OCI-LY7 (cell line): ENCODE data around the gene TFG. TPM values are rescaled to one million over a fixed set of nuclear protein-coding genes. Genes with fewer than 3 reads are reported as not detected.

Experiments used
- BruUV-seq: library from RNA; stranded (reverse); fragments of 400-500 nt; replicated peaks from 2 replicates; lab custom pipeline; 2021; lab: Mats Ljungman, UMichigan
- CTCF ChIA-PET: fragments of 300-600 bp; sonication (Branson Sonifier 250); formaldehyde crosslinking; loops from one replicate; lab custom pipeline; 2022; ENCODE audit warnings: antibody characterized with exemption; ENCODE audit not compliant: unreplicated experiment; lab: Charles Lee
- POLR2A ChIA-PET: fragments of 300-600 bp; sonication (Branson Sonifier 250); formaldehyde crosslinking; loops from one replicate; lab custom pipeline; 2022; ENCODE audit warnings: antibody characterized with exemption; lab: Charles Lee
- DNase-seq: peaks from one replicate; pipeline ENCODE4 v3.0.0-alpha.2; 2015; ENCODE audit warnings: low spot score
- H2AFZ ChIP-seq: fragments of 200-600 bp; sonication (generic), shearing (Covaris generic); 2 replicates; pipeline ENCODE4 v1.6.1; 2014; ENCODE audit warnings: mild to moderate bottlenecking, antibody characterized with exemption, low read length, moderate library complexity
- H3K27ac ChIP-seq: fragments of 200-600 bp; sonication (generic); 2 replicates; pipeline ENCODE4 v1.5.1; 2014; ENCODE audit warnings: mixed run types, low read depth, mild to moderate bottlenecking, moderate library complexity, low read length, inconsistent platforms; ENCODE audit not compliant: poor library complexity, severe bottlenecking
- H3K36me3 ChIP-seq: fragments of 200-600 bp; sonication (generic); 2 replicates; pipeline ENCODE4 v1.6.1; 2014; ENCODE audit warnings: mild to moderate bottlenecking, antibody characterized with exemption, low read length, moderate library complexity, mixed read lengths; ENCODE audit not compliant: insufficient read depth
- H3K4me1 ChIP-seq: fragments of 200-600 bp; sonication (generic); 2 replicates; pipeline ENCODE4 v1.5.1; 2014; ENCODE audit warnings: mild to moderate bottlenecking, low read length; ENCODE audit not compliant: insufficient read depth, poor library complexity, severe bottlenecking
- H3K4me2 ChIP-seq: fragments of 200-600 bp; sonication (generic); 2 replicates; pipeline ENCODE4 v1.6.1; 2014; ENCODE audit warnings: mild to moderate bottlenecking, low read length
- H3K4me3 ChIP-seq: fragments of 200-600 bp; sonication (generic); 2 replicates; pipeline ENCODE4 v1.5.1; 2014; ENCODE audit warnings: mild to moderate bottlenecking, low read depth, low read length; ENCODE audit not compliant: poor library complexity, severe bottlenecking
- H3K79me2 ChIP-seq: fragments of 200-600 bp; sonication (generic); 2 replicates; pipeline ENCODE4 v1.6.1; 2016; ENCODE audit warnings: low read depth, mild to moderate bottlenecking, low read length, moderate library complexity, mixed read lengths; ENCODE audit not compliant: insufficient read depth
- H3K9me2 ChIP-seq: fragments of 200-600 bp; sonication (generic); 2 replicates; pipeline ENCODE4 v1.6.1; 2016; ENCODE audit warnings: mild to moderate bottlenecking, low read length, mixed read lengths; ENCODE audit not compliant: insufficient read depth
- H3K9me3 ChIP-seq: fragments of 200-600 bp; sonication (generic); 2 replicates; pipeline ENCODE4 v1.6.1; 2014; ENCODE audit warnings: mild to moderate bottlenecking, mixed run types, low read length, mixed read lengths
- H4K20me1 ChIP-seq: fragments of 200-600 bp; sonication (generic); 2 replicates; pipeline ENCODE4 v1.6.1; 2014; ENCODE audit warnings: mild to moderate bottlenecking, antibody characterized with exemption, low read length, moderate library complexity, mixed read lengths; ENCODE audit not compliant: insufficient read depth
- CTCF ChIP-seq: fragments of 200-600 bp; sonication (generic); conservative IDR thresholded peaks from 2 replicates; pipeline ENCODE4 v1.5.1; 2014; ENCODE audit warnings: mild to moderate bottlenecking, antibody characterized with exemption, low read length, moderate library complexity, mixed read lengths
- EZH2phosphoT487 ChIP-seq: fragments of 200-600 bp; sonication (generic); IDR thresholded peaks from 2 replicates; pipeline ENCODE4 v1.6.1; 2018; ENCODE audit warnings: low read depth, borderline replicate concordance, mild to moderate bottlenecking, mixed run types, antibody characterized with exemption, low read length, moderate library complexity, mixed read lengths
- intact Hi-C: fragments of 100-400 bp; cut with micrococcal nuclease; formaldehyde crosslinking; loops from one replicate; pipeline ENCODE4 v1.10.0; 2022; ENCODE audit not compliant: unreplicated experiment
- total RNA-seq, 2 experiments: library from RNA; depleted of rRNA in 1 of 2; stranded (reverse); fragments of >200 nt in 1 of 2; shearing (Covaris generic) in 1 of 2; gene quantifications; 2 replicates each; pipeline ENCODE4 v1.2.3, GENCODE V29; 2014 to 2022

The TFG gene
- total RNA-seq, 2 experiments from 2014 or later, result 29.4 to 61.1 TPM

- intact Hi-C loops, result no loop called here
- ChIA-PET CTCF (no interaction called here), POLR2A (interaction anchor here (0.6 to 3.3 kb wide), 5 partner anchors 8 to 904 kb away, joined by 3 to 12 read pairs (median 6); no protein-coding TSS in a partner anchor)
- Histone ChIP-seq H3K9me3 (no peaks in the 10 kb centered on the region), H3K79me2 (peaks cover 53% of the 10 kb centered on the region), H3K4me2 (no peak overlapping the region), H3K4me1 (no peaks in the 10 kb centered on the region), H3K27ac (no peak overlapping the region), H3K36me3 (peaks cover 100% of the 10 kb centered on the region), H3K4me3 (no peak overlapping the region), H4K20me1 (no peaks in the 10 kb centered on the region), H2AFZ (no peak overlapping the region), H3K9me2 (no peaks in the 10 kb centered on the region)
- no TSS peak for BruUV-seq
- TF ChIP-seq CTCF (no peak), EZH2phosphoT487 (no peak)
- no peak for DNase-seq
Observed at GRCh38 chr3:100719136-100719535, 9.8 kb downstream of the TFG start.

DNA sequence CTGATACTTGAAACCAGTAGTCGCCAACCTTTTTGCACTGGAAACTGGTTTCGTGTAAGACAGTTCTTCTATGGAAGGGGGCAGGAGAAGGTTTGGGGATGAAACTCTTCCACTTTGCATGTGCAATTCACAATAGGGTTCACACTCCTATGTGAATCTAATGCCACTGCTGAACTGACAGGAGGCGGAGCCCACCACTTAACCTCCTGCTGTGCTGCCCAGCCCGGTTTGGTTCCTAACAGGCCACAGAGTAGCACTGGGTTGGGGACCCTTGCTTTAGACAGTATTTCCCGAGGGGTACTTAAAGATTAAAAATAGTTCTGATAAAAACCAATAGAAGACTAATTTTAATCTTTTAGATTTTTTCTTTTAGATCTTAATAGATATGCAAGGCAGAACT, 11.1 kb downstream of the TFG start:
- no peak for TF ChIP-seq CTCF
- TF ChIP-seq EZH2phosphoT487, result no peak
- Histone ChIP-seq H3K4me1 (no peaks in the 10 kb centered on the region), H3K4me2 (no peak overlapping the region), H3K79me2 (peaks cover 45% of the 10 kb centered on the region), H3K27ac (no peak overlapping the region), H3K36me3 (peaks cover 99% of the 10 kb centered on the region), H4K20me1 (no peaks in the 10 kb centered on the region), H3K9me3 (no peaks in the 10 kb centered on the region), H3K9me2 (no peaks in the 10 kb centered on the region), H2AFZ (no peak overlapping the region), H3K4me3 (no peak overlapping the region)
- ChIA-PET CTCF (no interaction called here), POLR2A (interaction anchor here (3.3 kb wide), 1 partner anchor 9 kb away, joined by 12 read pairs; no protein-coding TSS in a partner anchor)
- DNase-seq, result no peak
- BruUV-seq, result no TSS peak
- intact Hi-C loops, result no loop called here

DNA sequence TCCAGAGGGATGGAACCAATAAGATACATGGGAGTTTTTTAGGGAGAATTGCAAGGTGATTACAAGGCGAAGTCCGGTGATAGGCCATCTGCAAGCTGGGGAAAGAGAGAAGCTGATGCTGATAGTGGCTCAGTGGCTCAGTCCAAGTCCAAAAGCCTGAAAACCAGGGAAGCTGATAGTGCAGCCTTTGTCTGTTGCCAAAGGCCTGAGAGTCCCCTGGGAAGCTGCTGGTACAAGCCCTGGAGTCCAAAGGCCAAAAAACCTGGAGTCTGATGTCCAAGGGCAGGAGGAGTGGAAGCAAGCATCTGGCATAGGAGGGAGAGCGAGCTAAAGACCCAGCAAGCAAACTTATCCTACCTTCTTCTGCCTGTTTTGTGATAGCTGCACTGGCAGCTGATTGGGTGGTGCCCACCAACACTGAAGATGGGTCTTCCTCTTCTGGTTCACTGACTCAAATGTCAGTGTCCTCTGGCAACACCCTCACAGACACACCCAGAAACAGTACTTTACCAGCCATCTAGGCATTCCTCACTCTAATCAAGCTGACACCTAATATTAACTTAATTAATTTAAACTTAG, 16.7 kb downstream of the TFG start:
- intact Hi-C loops, result no loop called here
- Histone ChIP-seq H3K4me2 (no peak overlapping the region), H4K20me1 (no peaks in the 10 kb centered on the region), H3K79me2 (peaks cover 4% of the 10 kb centered on the region; the same call in 1 of the 2 replicates), H3K27ac (no peak overlapping the region), H3K4me3 (no peak overlapping the region), H3K4me1 (no peaks in the 10 kb centered on the region), H3K36me3 (peaks cover 94% of the 10 kb centered on the region), H3K9me3 (no peaks in the 10 kb centered on the region), H2AFZ (no peak overlapping the region), H3K9me2 (no peaks in the 10 kb centered on the region)
- BruUV-seq, result no TSS peak
- no peak for TF ChIP-seq CTCF
- no peak for TF ChIP-seq EZH2phosphoT487
- ChIA-PET POLR2A (interaction anchor here (0.6 to 3.5 kb wide), 8 partner anchors 8 to 530 kb away, joined by 3 to 14 read pairs (median 4); partner anchors contain the start of gene TFG), CTCF (interaction anchor here (1.1 kb wide), 1 partner anchor 15 kb away, joined by 4 read pairs; no protein-coding TSS in a partner anchor)
- no peak for DNase-seq
